ENCODE data around the gene NIP7. TPM values are rescaled to one million over a fixed set of nuclear protein-coding genes. Genes with fewer than 3 reads are reported as not detected.

The NIP7 gene
- total and polyA plus RNA-seq, 2 of the 4 experiments (the other 2 are of a cell fraction) = 14.0 to 28.3 TPM

DNA sequence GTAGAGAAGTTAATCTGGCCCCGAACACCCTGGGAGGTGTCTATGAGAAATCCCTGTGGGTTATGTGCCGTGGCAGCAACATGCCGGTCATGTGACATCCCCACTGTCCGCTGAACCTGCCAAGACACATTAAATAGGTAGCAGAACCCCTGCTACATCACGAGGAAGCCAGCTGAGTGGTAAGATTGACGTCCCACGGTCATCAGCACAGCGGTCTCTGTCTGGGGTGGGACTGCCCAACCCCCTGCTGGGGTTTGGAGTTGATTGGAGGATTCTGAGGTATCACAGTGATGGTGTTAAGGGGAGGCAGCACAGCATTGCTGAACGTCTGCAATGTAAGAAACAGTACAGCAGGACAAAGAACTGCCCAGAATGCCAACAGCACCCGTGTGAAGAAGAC, 10.0 kb downstream of the NIP7 start:
- CTCF ChIA-PET = no interaction called here
- dilution Hi-C loops (cut with HindIII; ENCODE audit: low sequenced_read_pairs, unreplicated experiment) = no loop called here

More for the DNA sequence above, 10.0 kb downstream of the NIP7 start:
- H2BK120ac ChIP-seq (ENCODE audit: low read depth, low read length) = no peak overlapping the region
- BruUV-seq (replicated peaks) = no TSS peak
- H2BK5ac ChIP-seq (ENCODE audit: low read depth, low read length, poor library complexity, severe bottlenecking) = no peak overlapping the region
- H3K27me3 ChIP-seq (ENCODE audit: control insufficient read depth, insufficient read depth, low read length) = no peaks in the 10 kb centered on the region
- 87% methylated on average over 9 of the region's 10 CpGs; no CpG with 5 or more reads in 1 of the 2 experiments for WGBS, 2 experiments (ENCODE audit: extremely low coverage in 2 of 2, insufficient read length in 1 of 2)
- no peak overlapping the region for H3K18ac ChIP-seq (ENCODE audit: low read depth, low read length)
- H3K56ac ChIP-seq (ENCODE audit: extremely low read depth, insufficient read depth, low read length) = no peak overlapping the region
- in situ Hi-C loops (cut with MboI; ENCODE audit: low sequenced_read_pairs) (no loop called here), intact Hi-C loops (cut with micrococcal nuclease) (no loop called here)
- no peak overlapping the region for H3K4ac ChIP-seq (ENCODE audit: low read depth, low read length)
- H4K5ac ChIP-seq (ENCODE audit: low read depth, low read length) = no peak overlapping the region
- H3K23ac ChIP-seq (ENCODE audit: low read depth, low read length) = no peak overlapping the region
- H3K14ac ChIP-seq (replicated peaks; ENCODE audit: low read depth, low read length) = no peak overlapping the region
- ATAC-seq (ENCODE audit: low read depth) (no peak), DNase-seq (no peak)
- no peak overlapping the region for H2BK20ac ChIP-seq (ENCODE audit: low read depth, low read length)
- no peak overlapping the region for H3K9ac ChIP-seq (ENCODE audit: low read depth, low read length)
- H4K91ac ChIP-seq (ENCODE audit: insufficient read depth, low read depth, low read length) = no peak overlapping the region
- no peak overlapping the region for H2BK15ac ChIP-seq (ENCODE audit: low read depth, low read length)
- peaks cover 2% of the 10 kb centered on the region; the same call in 1 of the 2 replicates for H3K4me1 ChIP-seq (ENCODE audit: control insufficient read depth, insufficient read depth, low read length)
- H3K79me1 ChIP-seq (ENCODE audit: low read depth in 1 of 2, low read length in 2 of 2) = 0 out of 4 replicates have a peak, but pooled peaks cover 0 to 4% of the 10 kb centered on the region in 2 experiments
- H3K4me3 ChIP-seq (ENCODE audit: insufficient read depth, low read depth, low read length) = no peak overlapping the region
- H2AFZ ChIP-seq (replicated peaks; ENCODE audit: low read length, poor library complexity) = no peak overlapping the region
- no peak for TF ChIP-seq RFX5 (IDR thresholded peaks at IDR 0.05; ENCODE audit: low read depth, low read length)
- TF ChIP-seq CEBPB (IDR thresholded peaks at IDR 0.05; ENCODE audit: low read depth, low read length) = no peak
- no peak overlapping the region for H2AK5ac ChIP-seq (ENCODE audit: low read depth, low read length)
- H3K4me2 ChIP-seq (ENCODE audit: low read depth, low read length) = no peak overlapping the region
- H3K9me3 ChIP-seq (ENCODE audit: control insufficient read depth, insufficient read depth, low read length) = no peaks in the 10 kb centered on the region
- no peaks in the 10 kb centered on the region for H4K20me1 ChIP-seq (ENCODE audit: insufficient read depth, low read length)
- H4K8ac ChIP-seq (ENCODE audit: low read depth in 2 of 2, low read length in 2 of 2) = no peak overlapping the region
- H3K27ac ChIP-seq (ENCODE audit: insufficient read depth, low read length) = no peak overlapping the region
- no peak overlapping the region for H2AK9ac ChIP-seq (replicated peaks; ENCODE audit: low read depth, low read length, poor library complexity)
- peaks cover 3% of the 10 kb centered on the region; the same call in 1 of the 2 replicates for H3K9me1 ChIP-seq (ENCODE audit: insufficient read depth, low read length)
- POLR2A ChIA-PET (ENCODE audit: unreplicated experiment) = no interaction called here
- H3K36me3 ChIP-seq (ENCODE audit: control insufficient read depth, insufficient read depth, low read length) = peaks cover 5% of the 10 kb centered on the region

All from IMR-90 (cell line).